ENCODE measurements around the gene ACKR1.

ACKR1 gene

GRCh38 chr1:159223004-159223403 is 18.3 kb downstream of the ACKR1 start:
- no peak for DNase-seq

- no peak for DNase-seq
Measured at GRCh38 chr1:159228554-159228953, 23.9 kb downstream of the ACKR1 start.

- no peak for DNase-seq
Measured at GRCh38 chr1:159229260-159229885, 24.7 kb downstream of the ACKR1 start.

- no peak for DNase-seq
Measured at GRCh38 chr1:159229896-159230295, 25.2 kb downstream of the ACKR1 start.

GRCh38 chr1:159239551-159240220 is 35.0 kb downstream of the ACKR1 start:
- no peak for DNase-seq

- DNase-seq = no peak
Measured at GRCh38 chr1:159247266-159247665, 42.6 kb downstream of the ACKR1 start.

GRCh38 chr1:159248311-159248710 is 43.6 kb downstream of the ACKR1 start:
- no peak for DNase-seq

- DNase-seq = no peak
Measured at GRCh38 chr1:159250638-159251216, 46.1 kb downstream of the ACKR1 start.
